ENCODE results near the gene VWA5B2. TPM values are rescaled to one million over a fixed set of nuclear protein-coding genes. Genes with fewer than 3 reads are reported as not detected.

The VWA5B2 gene
- total RNA-seq, 1 donor from 2014 or later: not detected

DNA sequence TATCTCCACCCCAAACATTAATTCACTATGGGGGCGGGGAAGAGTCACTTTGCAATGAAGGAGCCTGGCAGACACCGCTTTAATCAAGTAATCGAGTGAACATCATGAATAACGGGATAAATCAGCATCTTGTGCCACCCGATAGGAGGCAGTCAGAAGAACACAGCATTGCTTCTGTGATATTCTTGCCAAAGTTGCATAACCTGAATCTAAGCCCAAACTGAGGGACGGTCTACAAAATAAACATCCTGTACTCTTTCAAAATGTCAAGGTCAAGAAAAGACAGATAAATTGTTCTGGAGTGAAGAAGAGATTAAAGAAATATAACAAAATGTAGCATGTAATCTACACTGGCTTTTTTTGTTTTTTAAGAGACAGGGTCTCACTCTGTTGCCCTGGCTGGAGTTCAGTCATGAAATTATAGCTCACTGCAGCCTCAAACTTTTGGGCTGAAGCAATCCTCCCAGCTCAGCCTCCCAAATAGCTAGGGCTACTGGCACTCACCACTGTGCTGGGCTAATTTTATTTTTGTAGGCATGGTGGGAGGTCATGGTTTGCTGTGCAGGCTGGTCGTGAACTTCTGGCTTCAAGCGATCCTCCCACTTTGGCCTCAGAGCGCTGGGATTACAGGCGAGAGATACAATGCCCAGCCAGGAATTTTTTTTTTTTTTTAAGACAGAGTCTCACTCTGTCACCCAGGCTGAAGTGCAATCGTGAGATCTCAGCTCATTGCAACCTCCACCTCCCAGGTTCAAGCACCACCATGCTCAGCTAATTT is 20.1 kb upstream of the VWA5B2 start:
- DNase-seq (ENCODE audit: low read depth): no peak
- H3K4me3 ChIP-seq (ENCODE audit: low read depth, low read length): no peak overlapping the region
- no peaks in the 10 kb centered on the region for H3K36me3 ChIP-seq (ENCODE audit: control insufficient read depth, insufficient read depth, low read length)
- TF ChIP-seq, protein P1, sequence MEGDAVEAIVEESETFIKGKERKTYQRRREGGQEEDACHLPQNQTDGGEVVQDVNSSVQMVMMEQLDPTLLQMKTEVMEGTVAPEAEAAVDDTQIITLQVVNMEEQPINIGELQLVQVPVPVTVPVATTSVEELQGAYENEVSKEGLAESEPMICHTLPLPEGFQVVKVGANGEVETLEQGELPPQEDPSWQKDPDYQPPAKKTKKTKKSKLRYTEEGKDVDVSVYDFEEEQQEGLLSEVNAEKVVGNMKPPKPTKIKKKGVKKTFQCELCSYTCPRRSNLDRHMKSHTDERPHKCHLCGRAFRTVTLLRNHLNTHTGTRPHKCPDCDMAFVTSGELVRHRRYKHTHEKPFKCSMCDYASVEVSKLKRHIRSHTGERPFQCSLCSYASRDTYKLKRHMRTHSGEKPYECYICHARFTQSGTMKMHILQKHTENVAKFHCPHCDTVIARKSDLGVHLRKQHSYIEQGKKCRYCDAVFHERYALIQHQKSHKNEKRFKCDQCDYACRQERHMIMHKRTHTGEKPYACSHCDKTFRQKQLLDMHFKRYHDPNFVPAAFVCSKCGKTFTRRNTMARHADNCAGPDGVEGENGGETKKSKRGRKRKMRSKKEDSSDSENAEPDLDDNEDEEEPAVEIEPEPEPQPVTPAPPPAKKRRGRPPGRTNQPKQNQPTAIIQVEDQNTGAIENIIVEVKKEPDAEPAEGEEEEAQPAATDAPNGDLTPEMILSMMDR (IDR thresholded peaks at IDR 0.05; ENCODE audit: insufficient read depth, low read length, poor library complexity, severe bottlenecking): no peak
- H3K27me3 ChIP-seq (ENCODE audit: control insufficient read depth, insufficient read depth, low read length): peaks cover 6% of the 10 kb centered on the region

DNA sequence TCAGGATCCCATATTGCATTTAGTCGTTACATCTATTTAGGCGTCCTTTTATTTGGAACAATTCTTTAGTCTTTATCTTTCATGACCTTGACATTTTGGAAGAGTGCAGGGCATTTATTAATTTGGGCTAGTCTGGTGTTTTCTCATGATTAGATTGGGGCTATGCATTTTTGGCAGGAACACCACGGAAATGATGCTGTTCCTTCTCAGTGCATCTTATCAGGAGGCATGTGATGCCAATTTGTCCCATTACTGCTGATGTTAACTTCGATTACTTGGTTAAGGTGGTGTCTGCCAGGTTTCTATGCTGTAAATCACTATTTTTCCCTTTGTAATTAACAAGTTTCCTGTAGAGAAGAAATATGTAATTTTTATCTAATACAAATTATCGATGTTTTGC is 18.1 kb upstream of the VWA5B2 start:
- no peak overlapping the region for H3K4me3 ChIP-seq (ENCODE audit: low read depth, low read length)
- TF ChIP-seq, protein P1 (IDR thresholded peaks at IDR 0.05; ENCODE audit: insufficient read depth, low read length, poor library complexity, severe bottlenecking): no peak
- H3K36me3 ChIP-seq (ENCODE audit: control insufficient read depth, insufficient read depth, low read length): no peaks in the 10 kb centered on the region
- no peak for DNase-seq (ENCODE audit: low read depth)
- H3K27me3 ChIP-seq (ENCODE audit: control insufficient read depth, insufficient read depth, low read length): peaks cover 4% of the 10 kb centered on the region

DNA sequence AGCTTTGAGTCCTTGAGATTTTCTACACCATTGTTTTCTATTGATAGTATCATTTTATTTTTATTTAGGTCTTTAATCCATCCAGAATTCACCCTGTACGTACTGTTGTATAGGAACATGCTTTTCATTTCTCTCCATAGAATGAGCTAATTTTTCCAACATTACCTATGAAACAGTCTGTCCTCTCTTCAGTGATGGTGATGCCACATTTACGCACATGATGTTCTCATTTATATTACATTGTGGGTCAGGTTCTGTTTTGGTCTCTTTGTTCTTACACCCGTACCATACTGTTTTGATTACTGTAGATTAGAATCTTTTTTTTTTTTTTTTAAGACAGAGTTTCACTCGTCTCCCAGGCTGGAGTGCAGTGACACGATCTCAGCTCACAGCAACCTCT is 17.7 kb upstream of the VWA5B2 start:
- TF ChIP-seq, protein P1 (IDR thresholded peaks at IDR 0.05; ENCODE audit: insufficient read depth, low read length, poor library complexity, severe bottlenecking): no peak
- Histone ChIP-seq H3K4me3 (ENCODE audit: low read depth, low read length) (no peak overlapping the region), H3K36me3 (ENCODE audit: control insufficient read depth, insufficient read depth, low read length) (no peaks in the 10 kb centered on the region), H3K27me3 (ENCODE audit: control insufficient read depth, insufficient read depth, low read length) (peaks cover 2% of the 10 kb centered on the region)
- DNase-seq (ENCODE audit: low read depth): no peak

DNA sequence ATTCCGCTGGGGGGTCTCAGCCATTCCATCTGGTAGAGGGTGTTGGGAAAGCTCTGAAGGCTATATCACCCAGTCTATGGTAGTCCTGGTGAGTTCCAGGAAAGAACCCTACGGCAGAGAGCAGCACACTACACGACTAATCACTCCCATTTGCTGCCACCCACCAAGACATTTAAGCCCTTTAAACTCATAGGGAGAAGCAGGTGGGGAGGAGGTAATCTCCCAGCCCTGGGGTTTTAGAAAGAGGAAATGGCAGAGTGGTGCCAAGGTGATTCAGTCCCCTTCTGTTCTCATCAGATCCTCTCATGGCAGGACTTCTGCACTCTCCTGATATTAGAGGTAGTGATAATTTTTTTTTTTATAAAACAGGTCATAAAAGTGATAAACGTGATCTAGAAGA is 10.6 kb upstream of the VWA5B2 start:
- Histone ChIP-seq H3K36me3 (ENCODE audit: control insufficient read depth, insufficient read depth, low read length) (no peaks in the 10 kb centered on the region), H3K4me3 (ENCODE audit: low read depth, low read length) (no peak overlapping the region)
- DNase-seq (ENCODE audit: low read depth): no peak

DNA sequence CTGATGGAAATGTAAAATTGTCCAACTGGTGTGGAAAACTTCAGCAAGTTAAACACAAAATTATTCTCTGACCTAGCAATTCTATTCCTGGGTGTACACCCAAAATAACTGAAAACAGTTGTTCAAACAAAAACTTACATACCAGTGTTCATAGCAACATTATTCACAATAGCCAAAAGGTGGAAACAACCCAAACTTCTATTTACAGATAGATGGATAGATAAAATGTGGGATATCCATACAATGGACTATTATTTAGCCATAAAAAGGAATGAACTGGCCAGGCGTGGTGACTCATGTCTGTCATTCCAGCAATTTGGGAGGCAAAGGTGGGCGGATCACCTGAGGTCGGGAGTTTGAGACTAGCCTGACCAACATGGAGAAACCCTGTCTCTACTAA is 6.9 kb upstream of the VWA5B2 start:
- no peak for DNase-seq (ENCODE audit: low read depth)
- TF ChIP-seq, protein P1 (IDR thresholded peaks at IDR 0.05; ENCODE audit: insufficient read depth, low read length, poor library complexity, severe bottlenecking): no peak
- H3K27me3 ChIP-seq (ENCODE audit: control insufficient read depth, insufficient read depth, low read length): peaks cover 2% of the 10 kb centered on the region
- no peaks in the 10 kb centered on the region for H3K36me3 ChIP-seq (ENCODE audit: control insufficient read depth, insufficient read depth, low read length)
- H3K4me3 ChIP-seq (ENCODE audit: low read depth, low read length): no peak overlapping the region

More for the DNA sequence above, 10.6 kb upstream of the VWA5B2 start:
- TF ChIP-seq, protein P1 (IDR thresholded peaks at IDR 0.05; ENCODE audit: insufficient read depth, low read length, poor library complexity, severe bottlenecking): no peak
- no peaks in the 10 kb centered on the region for H3K27me3 ChIP-seq (ENCODE audit: control insufficient read depth, insufficient read depth, low read length)

DNA sequence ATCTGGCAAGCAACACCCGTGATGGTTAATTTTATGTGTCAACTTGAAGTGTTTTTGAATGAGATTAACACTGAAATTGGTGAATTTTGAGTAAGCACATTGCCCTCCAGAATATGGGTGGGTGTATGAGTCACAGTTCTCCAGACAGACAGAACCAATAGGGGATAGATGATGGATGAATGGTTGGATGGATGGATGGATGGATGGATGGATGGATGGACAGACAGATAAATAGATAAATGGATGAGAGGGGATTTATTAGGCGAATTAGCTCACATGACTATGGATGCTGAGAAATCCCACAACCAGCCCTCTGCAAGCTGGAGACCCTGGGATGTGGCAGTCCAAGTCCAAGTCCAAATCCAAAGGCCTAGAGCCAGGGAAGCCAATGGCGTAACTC is 5.4 kb upstream of the VWA5B2 start:
- DNase-seq (ENCODE audit: low read depth): no peak
- TF ChIP-seq, protein P1 (IDR thresholded peaks at IDR 0.05; ENCODE audit: insufficient read depth, low read length, poor library complexity, severe bottlenecking): no peak
- Histone ChIP-seq H3K27me3 (ENCODE audit: control insufficient read depth, insufficient read depth, low read length) (peaks cover 16% of the 10 kb centered on the region), H3K4me3 (ENCODE audit: low read depth, low read length) (no peak overlapping the region), H3K36me3 (ENCODE audit: control insufficient read depth, insufficient read depth, low read length) (no peaks in the 10 kb centered on the region)
